IMR-90 (cell line): ENCODE measurements around the gene DIABLO. TPM values are rescaled to one million over a fixed set of nuclear protein-coding genes. Genes with fewer than 3 reads are reported as not detected.

Experiments
- ATAC-seq: fragments of 200-7000 bp; cut with Tn5 transposase; 2 replicates; pipeline ENCODE4 v1.9.1; 2020; ENCODE audit warnings: low read depth, mild to moderate bottlenecking, moderate library complexity
- BruUV-seq: library from RNA; stranded (reverse); fragments of 400-500 nt; replicated peaks from 2 replicates; lab custom pipeline; 2021; lab: Mats Ljungman, UMichigan
- CTCF ChIA-PET: fragments of 300-600 bp; formaldehyde crosslinking; extraction: SDS; loops from one replicate; lab custom pipeline; 2021; ENCODE audit warnings: antibody characterized with exemption; lab: Yijun Ruan, JAX
- POLR2A ChIA-PET: fragments of 300-600 bp; sonication (Branson Sonifier 250); formaldehyde crosslinking; loops from one replicate; lab custom pipeline; 2022; ENCODE audit warnings: antibody characterized with exemption; ENCODE audit not compliant: unreplicated experiment; lab: Charles Lee
- DNase-seq: peaks from one replicate; pipeline ENCODE4 v3.0.0; 2013
- H2AFZ ChIP-seq: replicated peaks from 2 replicates; pipeline ENCODE3; 2013; ENCODE audit warnings: low read length, mild to moderate bottlenecking; ENCODE audit not compliant: poor library complexity
- H2AK5ac ChIP-seq: 2 replicates; pipeline ENCODE4 v1.6.1; 2013; ENCODE audit warnings: low read depth, low read length, inconsistent platforms
- H2AK9ac ChIP-seq: replicated peaks from 2 replicates; pipeline ENCODE3; 2013; ENCODE audit warnings: mild to moderate bottlenecking, low read depth, low read length, moderate library complexity; ENCODE audit not compliant: poor library complexity
- H2BK120ac ChIP-seq: 2 replicates; pipeline ENCODE4 v1.6.1; 2013; ENCODE audit warnings: low read depth, low read length, inconsistent platforms
- H2BK15ac ChIP-seq: 3 replicates; pipeline ENCODE4 v1.6.1; 2013; ENCODE audit warnings: low read depth, low read length, inconsistent platforms
- H2BK20ac ChIP-seq: 2 replicates; pipeline ENCODE4 v1.6.1; 2013; ENCODE audit warnings: low read depth, mild to moderate bottlenecking, inconsistent platforms, low read length, moderate library complexity
- H2BK5ac ChIP-seq: 2 replicates; pipeline ENCODE4 v1.6.1; 2013; ENCODE audit warnings: mild to moderate bottlenecking, low read depth, low read length, inconsistent platforms; ENCODE audit not compliant: poor library complexity, severe bottlenecking
- H3K14ac ChIP-seq: replicated peaks from 2 replicates; pipeline ENCODE4 v1.6.1; 2013; ENCODE audit warnings: low read depth, low read length, inconsistent platforms
- H3K18ac ChIP-seq: 2 replicates; pipeline ENCODE4 v1.6.1; 2013; ENCODE audit warnings: low read depth, low read length, control low read depth
- H3K23ac ChIP-seq: 2 replicates; pipeline ENCODE4 v1.6.1; 2013; ENCODE audit warnings: low read depth, low read length, inconsistent platforms
- H3K27ac ChIP-seq: 2 replicates; pipeline ENCODE4 v1.5.1; 2013; ENCODE audit warnings: mild to moderate bottlenecking, control low read depth, low read length; ENCODE audit not compliant: insufficient read depth
- H3K27me3 ChIP-seq: 2 replicates; pipeline ENCODE4 v1.6.1; 2013; ENCODE audit warnings: low read length; ENCODE audit not compliant: control insufficient read depth, insufficient read depth
- H3K36me3 ChIP-seq: 2 replicates; pipeline ENCODE4 v1.6.1; 2013; ENCODE audit warnings: low read length, mixed read lengths; ENCODE audit not compliant: control insufficient read depth, insufficient read depth
- H3K4ac ChIP-seq: 2 replicates; pipeline ENCODE4 v1.6.1; 2013; ENCODE audit warnings: low read depth, low read length, inconsistent platforms
- H3K4me1 ChIP-seq: 2 replicates; pipeline ENCODE4 v1.6.1; 2013; ENCODE audit warnings: low read length, mixed read lengths; ENCODE audit not compliant: control insufficient read depth, insufficient read depth
- H3K4me2 ChIP-seq: 2 replicates; pipeline ENCODE4 v1.6.1; 2013; ENCODE audit warnings: low read depth, mild to moderate bottlenecking, control low read depth, low read length, moderate library complexity
- H3K4me3 ChIP-seq: 2 replicates; pipeline ENCODE4 v1.5.1; 2013; ENCODE audit warnings: low read depth, mild to moderate bottlenecking, control low read depth, low read length, moderate library complexity; ENCODE audit not compliant: insufficient read depth
- H3K56ac ChIP-seq: 2 replicates; pipeline ENCODE4 v1.6.1; 2013; ENCODE audit warnings: low read length, inconsistent platforms; ENCODE audit not compliant: insufficient read depth; ENCODE audit errors: extremely low read depth
- H3K79me1 ChIP-seq, 2 experiments: 2 replicates each; pipeline ENCODE4 v1.6.1; 2013; ENCODE audit warnings: low read length in 2 of 2, inconsistent platforms in 1 of 2, low read depth in 1 of 2
- H3K9ac ChIP-seq: 2 replicates; pipeline ENCODE4 v1.6.1; 2013; ENCODE audit warnings: low read depth, low read length, control low read depth
- H3K9me1 ChIP-seq: 2 replicates; pipeline ENCODE4 v1.6.1; 2013; ENCODE audit warnings: low read length, inconsistent platforms; ENCODE audit not compliant: insufficient read depth
- H3K9me3 ChIP-seq: 2 replicates; pipeline ENCODE4 v1.6.1; 2013; ENCODE audit warnings: low read length; ENCODE audit not compliant: control insufficient read depth, insufficient read depth
- H4K20me1 ChIP-seq: 2 replicates; pipeline ENCODE4 v1.6.1; 2013; ENCODE audit warnings: low read length, inconsistent platforms; ENCODE audit not compliant: insufficient read depth
- H4K5ac ChIP-seq: 2 replicates; pipeline ENCODE4 v1.6.1; 2013; ENCODE audit warnings: mild to moderate bottlenecking, low read depth, low read length, control low read depth
- H4K8ac ChIP-seq, 2 experiments: 2 replicates each; pipeline ENCODE4 v1.6.1; 2013; ENCODE audit warnings: low read depth in 2 of 2, low read length in 2 of 2, control low read depth in 1 of 2, inconsistent platforms in 1 of 2
- H4K91ac ChIP-seq: 2 replicates; pipeline ENCODE4 v1.6.1; 2013; ENCODE audit warnings: low read depth, low read length, inconsistent platforms; ENCODE audit not compliant: insufficient read depth
- NFE2L2 ChIP-seq: fragments of 150-350 bp; IDR thresholded peaks from 2 replicates; pipeline ENCODE4 v1.6.1; 2016; ENCODE audit warnings: low read depth, mild to moderate bottlenecking, low read length
- WGBS, 2 experiments: methylation state at CpG; one replicate each; pipeline versions ENCODE4 v1.1.5 to v1.1.7; 2013; ENCODE audit warnings: missing lambda C conversion rate in 2 of 2; ENCODE audit not compliant: insufficient read length in 1 of 2; ENCODE audit errors: extremely low coverage in 2 of 2; 5-methylcytosine and 5-hydroxymethylcytosine counted together
- dilution Hi-C: fragments of 300-500 bp; cut with HindIII; formaldehyde crosslinking; loops from one replicate; pipeline ENCODE4 v1.14.3; 2018; ENCODE audit warnings: low sequenced_read_pairs; ENCODE audit not compliant: unreplicated experiment
- in situ Hi-C: fragments of 300-500 bp; cut with MboI; formaldehyde crosslinking; loops from 3 replicates; pipeline ENCODE4 v1.14.3; 2019; ENCODE audit warnings: low sequenced_read_pairs, inconsistent platforms, mixed read lengths
- intact Hi-C: fragments of 100-400 bp; cut with micrococcal nuclease; formaldehyde crosslinking; loops from 2 replicates; pipeline ENCODE4 v1.10.0; 2022
- polyA plus RNA-seq, 3 experiments: library from polyadenylated mRNA; depleted of rRNA; stranded (reverse); fragments of >200 nt; gene quantifications; 2 replicates each; pipeline ENCODE4 v1.2.3, GENCODE V29; 2012; ENCODE audit warnings: low replicate concordance in 1 of 3
- total RNA-seq: library from RNA; depleted of rRNA; stranded (reverse); fragments of >200 nt; gene quantifications from 2 replicates; pipeline ENCODE4 v1.2.3, GENCODE V29; 2012

Gene DIABLO
- total and polyA plus RNA-seq, 2 of the 4 experiments (the other 2 are of a cell fraction): 69.7 to 102 TPM

DNA sequence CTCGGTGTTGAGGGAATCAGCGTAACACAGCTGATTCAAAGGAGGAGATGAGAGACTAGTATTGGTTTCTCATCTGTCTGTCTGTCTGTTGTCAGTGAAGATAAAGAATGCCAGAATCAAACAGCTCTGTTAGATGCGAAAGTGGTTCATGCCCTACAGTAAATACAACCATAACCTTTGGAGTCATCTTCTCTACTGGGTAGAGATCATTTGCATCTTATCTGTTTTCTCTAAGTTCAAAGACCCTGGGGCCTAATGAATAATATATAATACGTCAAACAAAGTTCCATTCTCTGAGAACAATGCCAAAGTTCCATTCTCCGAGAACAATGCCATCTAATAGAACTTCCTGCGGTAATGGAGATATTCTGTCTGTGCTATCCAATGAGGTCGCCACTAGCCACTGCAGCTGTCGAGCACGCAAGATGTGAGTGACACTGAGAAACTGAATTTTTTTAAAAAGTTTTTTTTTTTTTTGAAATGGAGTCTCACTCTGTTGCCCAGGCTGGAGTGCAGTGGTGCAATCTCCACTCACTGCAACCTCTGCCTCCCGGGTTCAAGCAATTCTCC lies 58.4 kb downstream of the DIABLO start:
- peaks cover 15% of the 10 kb centered on the region for H3K27me3 ChIP-seq
- no CpG with 5 or more reads among the region's 10 CpGs for WGBS, 2 experiments
- POLR2A ChIA-PET: no interaction called here
- H3K9me3 ChIP-seq: no peaks in the 10 kb centered on the region
- H2BK15ac ChIP-seq: no peak overlapping the region
- no peaks in the 10 kb centered on the region for H4K20me1 ChIP-seq
- H3K56ac ChIP-seq: no peak overlapping the region
- H3K4ac ChIP-seq: no peak overlapping the region
- H4K91ac ChIP-seq: no peak overlapping the region
- ATAC-seq (no peak), DNase-seq (no peak)
- H3K4me1 ChIP-seq: no peaks in the 10 kb centered on the region
- H3K27ac ChIP-seq: no peak overlapping the region
- H3K9me1 ChIP-seq: no peaks in the 10 kb centered on the region
- CTCF ChIA-PET: no interaction called here
- H2BK120ac ChIP-seq: no peak overlapping the region
- no peaks in the 10 kb centered on the region for H3K79me1 ChIP-seq
- H2AFZ ChIP-seq: no peak overlapping the region
- no peak overlapping the region for H2AK9ac ChIP-seq
- no peak overlapping the region for H3K4me3 ChIP-seq
- H3K4me2 ChIP-seq: no peak overlapping the region
- H2BK20ac ChIP-seq: no peak overlapping the region
- no peak overlapping the region for H4K5ac ChIP-seq
- in situ Hi-C loops (no loop called here), intact Hi-C loops (no loop called here), dilution Hi-C loops (no loop called here)
- no peak for TF ChIP-seq NFE2L2
- no peak overlapping the region for H3K23ac ChIP-seq
- no peaks in the 10 kb centered on the region for H3K36me3 ChIP-seq
- no TSS peak for BruUV-seq
- no peak overlapping the region for H2BK5ac ChIP-seq
- no peak overlapping the region for H3K14ac ChIP-seq
- H4K8ac ChIP-seq: no peak overlapping the region
- H3K18ac ChIP-seq: no peak overlapping the region
- no peak overlapping the region for H2AK5ac ChIP-seq
- H3K9ac ChIP-seq: no peak overlapping the region
